GM18511 (cell line): ENCODE results near the gene DDX17.

ENCODE experiments used
- ATAC-seq: cut with Tn5 transposase; IDR thresholded peaks from one replicate; pipeline ENCODE4 v1.9.1; 2021; ENCODE audit warnings: mild to moderate bottlenecking, moderate library complexity; ENCODE audit not compliant: unreplicated experiment

Gene DDX17

GRCh38 chr22:38451404-38451803 is 54.7 kb downstream of the DDX17 start:
- ATAC-seq: no peak

GRCh38 chr22:38450234-38450797 is 55.8 kb downstream of the DDX17 start:
- ATAC-seq: no peak

- ATAC-seq: no peak
These were observed 56.3 kb downstream of the DDX17 start for GRCh38 chr22:38449776-38450175.

GRCh38 chr22:38448945-38449745 is 57.0 kb downstream of the DDX17 start:
- ATAC-seq: no peak

GRCh38 chr22:38446018-38446601 is 60.0 kb downstream of the DDX17 start:
- no peak for ATAC-seq

GRCh38 chr22:38444783-38445182 is 61.3 kb downstream of the DDX17 start:
- ATAC-seq: no peak

GRCh38 chr22:38443628-38444521 is 62.2 kb downstream of the DDX17 start:
- no peak for ATAC-seq

GRCh38 chr22:38442967-38443627 is 63.0 kb downstream of the DDX17 start:
- no peak for ATAC-seq

- ATAC-seq: no peak
These were observed 64.4 kb downstream of the DDX17 start for GRCh38 chr22:38441620-38442287.

- ATAC-seq: no peak
These were observed 65.3 kb downstream of the DDX17 start for GRCh38 chr22:38440747-38441350.

GRCh38 chr22:38437416-38437815 is 68.7 kb downstream of the DDX17 start:
- ATAC-seq: no peak

- no peak for ATAC-seq
These were observed 69.3 kb downstream of the DDX17 start for GRCh38 chr22:38436629-38437395.

GRCh38 chr22:38435965-38436364 is 70.1 kb downstream of the DDX17 start:
- no peak for ATAC-seq

- ATAC-seq: no peak
These were observed 71.1 kb downstream of the DDX17 start for GRCh38 chr22:38435010-38435409.

GRCh38 chr22:38433871-38434270 is 72.2 kb downstream of the DDX17 start:
- ATAC-seq: no peak
